GM12891 (cell line): ENCODE measurements around the gene EEF2K.

ENCODE experiments used
- POLR2A ChIP-seq: IDR thresholded peaks from 2 replicates; pipeline ENCODE4 v1.6.1; 2011; ENCODE audit warnings: low read depth, low read length, control low read depth
- POLR2AphosphoS5 ChIP-seq: IDR thresholded peaks from 2 replicates; pipeline ENCODE4 v1.6.1; 2011; ENCODE audit warnings: low read depth, low read length, control low read depth
- TAF1 ChIP-seq: IDR thresholded peaks from 2 replicates; pipeline ENCODE4 v1.6.1; 2011; ENCODE audit warnings: low read depth, low read length, control low read depth

GRCh38 chr16:22195695-22196558 is 10.2 kb upstream of the EEF2K start:
- TF ChIP-seq POLR2A, result peak; percentile 80
- TF ChIP-seq POLR2AphosphoS5, result no peak
- TF ChIP-seq TAF1, result 0 out of 2 replicates have a peak, but pooled peaks have one; percentile 43
